ENCODE results near the gene TMEM30B.

TMEM30B gene

DNA sequence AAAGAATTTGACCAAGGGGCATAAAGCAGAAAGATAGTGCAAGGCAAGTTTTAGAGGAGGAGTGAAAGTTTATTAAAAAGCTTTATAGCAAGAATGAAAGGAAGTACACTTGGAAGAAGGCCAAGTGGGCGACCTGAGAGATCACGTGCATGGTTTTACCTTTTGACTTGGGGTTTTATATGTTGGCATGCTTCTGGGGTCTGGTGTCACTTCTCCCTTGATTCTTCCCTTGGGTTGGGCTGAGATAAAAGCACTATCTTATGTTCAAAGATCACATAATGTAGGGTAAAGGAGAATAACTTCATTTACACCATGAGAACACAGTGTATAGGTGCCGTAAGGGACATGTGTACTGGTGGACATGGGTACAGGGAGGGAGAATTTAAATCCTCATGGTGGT lies 17.7 kb upstream of the TMEM30B start:
- DNase-seq, result no peak

DNA sequence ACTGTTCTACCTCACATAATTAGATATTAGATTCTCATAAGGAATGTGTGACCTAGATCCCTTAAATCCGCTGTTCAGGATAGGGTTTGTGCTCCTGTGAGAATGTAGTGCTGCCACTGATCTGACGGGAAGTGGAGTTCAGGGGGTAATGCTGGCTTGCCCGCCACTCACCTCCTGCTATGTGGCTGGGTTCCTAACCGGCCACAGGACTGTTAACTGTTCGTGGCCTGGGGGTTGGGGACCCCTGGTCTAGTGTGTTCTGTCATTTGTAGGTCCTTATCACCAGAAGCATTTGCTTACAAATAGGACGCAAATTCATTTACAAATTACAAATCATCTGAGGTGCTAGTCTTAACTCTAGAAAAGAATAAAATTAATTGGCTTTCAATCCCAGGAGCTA lies 16.4 kb upstream of the TMEM30B start:
- no peak for DNase-seq

- peak; percentile 44 to 76 for DNase-seq
Measured at GRCh38 chr14:61296719-61297502, 15.8 kb upstream of the TMEM30B start.

GRCh38 chr14:61296151-61296550 lies 15.0 kb upstream of the TMEM30B start:
- no peak for DNase-seq

- DNase-seq, result no peak
Measured at GRCh38 chr14:61290701-61291100, 9.6 kb upstream of the TMEM30B start.

DNA sequence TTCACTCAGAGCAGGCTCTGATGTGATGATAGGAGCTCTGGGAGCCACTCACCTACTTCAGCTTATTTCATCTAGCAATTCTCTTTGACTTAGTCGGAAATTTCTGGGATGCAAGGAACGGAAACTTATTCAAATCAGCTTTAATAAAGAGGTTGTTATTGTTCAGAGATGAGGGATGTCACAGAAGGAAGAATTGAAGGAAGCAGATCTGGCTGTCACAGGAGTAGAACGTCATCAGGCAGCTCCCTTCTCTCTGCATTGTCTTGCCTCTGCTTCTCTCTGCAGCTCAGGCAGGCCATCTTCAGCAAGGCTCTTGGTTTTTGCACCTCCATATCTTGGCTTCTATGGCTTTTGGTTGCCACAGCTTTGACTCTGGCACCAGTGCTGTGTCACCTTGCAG lies 7.6 kb upstream of the TMEM30B start:
- no peak for DNase-seq

DNA sequence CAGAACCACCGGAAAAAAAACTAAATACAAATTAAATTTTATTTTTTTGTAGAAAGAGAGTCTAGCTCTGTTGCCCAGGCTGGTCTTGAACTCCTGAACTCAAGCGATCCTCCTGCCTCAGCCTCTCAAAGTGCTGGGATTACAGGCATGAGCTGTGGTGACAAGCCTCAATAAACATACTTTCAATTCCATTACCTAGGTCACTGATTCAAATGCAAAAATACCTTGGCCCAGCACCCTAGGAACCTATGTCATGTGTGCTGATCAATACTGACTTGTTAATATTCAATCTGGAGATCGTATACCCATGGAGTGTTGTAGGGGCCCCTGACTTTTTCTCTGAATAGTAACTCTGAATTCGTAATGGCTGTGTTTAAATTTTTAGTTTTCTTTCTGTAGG lies 7.1 kb upstream of the TMEM30B start:
- DNase-seq, result no peak

DNA sequence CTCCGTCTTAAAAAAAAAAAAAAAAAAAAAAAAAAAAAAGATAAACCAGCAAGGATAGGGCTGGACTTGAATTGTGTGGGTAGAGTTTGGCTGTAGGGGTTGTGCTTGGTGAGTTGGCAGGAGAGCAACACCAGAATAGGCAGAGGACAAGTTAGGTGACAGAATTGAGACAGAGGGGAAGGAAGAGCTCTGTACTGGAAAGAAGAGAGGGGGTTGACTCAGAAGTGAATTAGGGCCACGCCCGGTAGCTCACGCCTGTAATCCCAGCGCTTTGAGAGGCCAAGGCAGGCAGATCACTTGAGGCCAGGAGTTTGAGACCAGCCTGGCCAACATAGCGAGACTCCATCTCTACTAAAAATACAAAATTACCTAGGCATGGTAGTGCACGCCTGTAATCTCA lies 6.1 kb upstream of the TMEM30B start:
- DNase-seq, result no peak

GRCh38 chr14:61285364-61285763 lies 4.2 kb upstream of the TMEM30B start:
- DNase-seq, result no peak

- DNase-seq, result no peak
Measured at GRCh38 chr14:61284001-61284400, 2.9 kb upstream of the TMEM30B start.

- no peak for DNase-seq
Measured at GRCh38 chr14:61282746-61283145, 1.6 kb upstream of the TMEM30B start.

- DNase-seq, result no peak
Measured at GRCh38 chr14:61281948-61282275, 774 bp upstream of the TMEM30B start.

DNA sequence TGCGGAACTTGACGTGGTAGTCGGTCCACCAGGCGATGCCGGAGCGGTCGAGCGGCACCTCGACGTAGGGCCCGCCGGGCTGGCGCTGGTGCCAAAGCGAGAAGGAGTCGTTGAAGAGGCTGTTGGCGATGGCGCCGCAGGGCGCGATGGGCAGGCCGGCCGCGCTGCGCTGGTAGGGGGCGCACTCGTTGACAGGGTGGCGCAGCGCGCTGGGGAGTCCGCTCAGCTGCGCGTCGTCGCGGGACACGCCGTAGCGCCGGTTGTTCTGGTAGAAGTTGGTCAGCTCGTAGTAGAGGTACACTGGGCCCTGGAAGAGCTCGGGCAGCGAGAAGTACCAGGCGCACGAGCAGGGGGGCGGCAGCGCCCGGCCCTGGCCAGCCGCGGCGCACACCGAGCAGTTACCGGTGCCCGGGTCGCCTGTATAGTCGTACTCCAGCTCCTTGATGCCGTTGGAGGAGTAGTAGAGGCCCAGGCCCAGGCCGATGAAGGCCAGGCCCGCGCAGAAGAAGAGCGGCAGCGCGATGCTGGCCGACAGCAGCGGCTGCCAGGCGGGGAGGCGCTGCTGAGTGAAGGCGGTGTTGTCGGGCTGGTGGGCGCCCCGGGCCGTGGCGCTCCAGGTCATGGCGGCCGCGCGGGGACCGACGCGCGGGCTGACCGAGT lies 482 bp downstream of the TMEM30B start:
- no peak for DNase-seq

GRCh38 chr14:61280092-61280525 lies 1.0 kb downstream of the TMEM30B start:
- no peak for DNase-seq

- DNase-seq, result no peak
Measured at GRCh38 chr14:61279082-61279481, 2.1 kb downstream of the TMEM30B start.

GRCh38 chr14:61277784-61278183 lies 3.4 kb downstream of the TMEM30B start:
- no peak for DNase-seq

DNA sequence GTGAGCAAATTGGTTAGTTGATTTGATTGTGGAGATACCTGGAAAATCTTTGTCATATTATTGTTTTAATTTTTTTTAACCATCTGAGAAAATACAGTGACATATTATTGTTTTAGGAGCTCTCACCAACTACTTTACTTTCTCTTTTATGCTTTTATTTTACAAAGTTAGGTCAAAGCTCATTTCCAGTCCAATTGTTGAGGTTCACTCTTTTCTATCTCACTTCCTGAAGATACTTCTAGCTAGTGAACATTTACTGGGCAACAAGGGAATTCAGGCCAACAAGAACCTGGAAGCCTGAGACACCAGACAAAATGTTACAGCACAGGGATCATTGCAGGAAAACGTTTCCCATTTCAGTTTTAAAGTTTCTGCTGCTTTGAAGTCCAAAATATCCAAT lies 3.9 kb downstream of the TMEM30B start:
- no peak for DNase-seq

GRCh38 chr14:61271552-61271951 lies 9.6 kb downstream of the TMEM30B start:
- DNase-seq, result no peak

GRCh38 chr14:61270714-61271113 lies 10.4 kb downstream of the TMEM30B start:
- no peak for DNase-seq

DNA sequence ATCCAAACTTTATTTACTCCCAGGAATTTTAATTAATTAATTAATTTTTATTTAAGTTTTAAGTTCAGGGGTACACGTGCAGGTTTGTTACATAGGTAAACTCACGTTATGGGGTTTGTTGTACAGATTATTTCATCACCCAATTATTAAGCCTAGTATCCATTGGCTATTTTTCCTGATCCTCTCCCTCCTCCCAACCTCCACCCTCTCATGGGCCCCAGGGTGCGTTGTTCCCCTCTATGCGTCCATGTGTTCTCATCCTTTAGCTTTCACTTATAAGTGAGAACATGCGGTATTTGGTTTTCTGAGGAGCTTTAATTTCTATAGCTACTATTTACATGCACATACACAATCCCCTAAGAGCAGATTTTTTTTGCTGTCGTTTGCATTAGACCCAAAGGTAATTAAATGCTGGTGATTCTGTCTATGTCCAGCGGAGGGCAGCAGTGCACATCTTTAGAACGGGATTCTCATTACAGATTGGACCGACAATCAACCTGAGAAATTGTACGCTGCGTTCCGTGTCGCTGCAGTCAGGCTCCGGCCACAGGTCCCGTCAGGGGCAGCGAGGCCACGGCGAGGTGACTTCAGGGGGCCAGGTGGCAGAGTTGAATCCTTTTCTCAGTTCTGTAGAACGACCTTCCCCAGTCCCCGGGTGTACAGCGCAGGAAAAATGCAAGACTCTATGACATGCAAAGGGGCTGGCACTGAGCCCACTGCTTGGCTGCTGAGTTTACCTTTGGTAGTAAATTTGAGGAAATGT lies 11.6 kb downstream of the TMEM30B start:
- DNase-seq, result peak; percentile 82 to 87

DNA sequence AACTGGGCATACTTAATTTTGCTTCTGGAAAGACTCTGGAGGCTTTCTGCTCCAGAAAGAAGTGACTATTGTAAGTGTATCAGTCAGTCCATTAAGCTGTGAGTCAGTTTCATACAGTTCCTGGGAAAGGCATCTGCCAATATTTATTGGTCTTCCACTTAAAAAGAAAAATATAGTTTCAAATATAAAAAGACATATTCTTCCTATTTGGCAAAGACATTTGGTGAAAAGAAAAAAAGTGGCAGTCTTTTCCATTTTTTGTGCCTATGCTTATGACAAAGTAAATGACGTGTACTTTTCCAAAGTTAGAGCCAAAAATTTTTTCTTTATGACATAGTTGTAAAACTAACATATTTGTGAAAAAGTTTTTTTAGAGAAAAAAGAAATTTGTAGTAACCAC lies 12.3 kb downstream of the TMEM30B start:
- DNase-seq, result no peak

DNA sequence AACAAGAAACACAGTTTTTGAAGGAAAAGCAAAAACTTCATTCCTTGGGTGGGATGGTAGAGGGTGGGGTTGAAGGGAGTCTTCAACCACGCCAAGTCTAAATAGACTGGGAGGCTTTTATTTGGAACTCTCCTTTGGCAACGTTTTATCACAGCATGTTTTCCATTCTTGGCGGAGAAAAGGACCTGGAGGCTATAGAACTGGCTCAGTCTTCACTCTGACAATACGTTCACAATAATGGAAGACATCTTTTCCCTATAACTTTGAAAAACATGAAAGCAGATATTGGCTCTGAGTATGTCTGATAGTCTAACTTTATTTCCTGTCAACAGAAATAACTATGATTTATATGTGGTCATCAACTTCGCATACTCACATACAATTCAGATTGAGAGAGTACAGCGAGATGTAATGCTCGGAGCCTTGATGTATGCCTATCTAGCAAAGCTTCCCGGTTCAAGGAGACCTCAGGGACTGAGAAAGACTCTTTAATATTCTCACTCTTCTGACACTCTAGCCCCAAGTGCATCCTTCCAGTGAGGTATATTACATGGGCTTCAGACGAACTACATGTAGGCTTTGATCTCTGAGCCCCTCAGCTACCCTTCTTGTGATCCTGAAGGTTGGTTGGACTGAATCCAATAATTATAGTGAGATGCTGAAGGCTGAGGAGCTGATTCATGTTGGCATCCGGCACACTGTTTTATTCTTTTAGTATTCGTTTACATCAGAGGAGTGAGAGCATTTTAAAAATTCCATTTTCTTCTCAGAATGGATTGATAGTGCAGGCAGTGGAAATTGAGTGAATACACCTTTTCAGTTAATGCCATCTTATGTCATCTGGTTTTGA lies 14.0 kb downstream of the TMEM30B start:
- no peak for DNase-seq

GRCh38 chr14:61266436-61266835 lies 14.7 kb downstream of the TMEM30B start:
- DNase-seq, result no peak

Measured in Kasumi-1 (cell line).